LoVo (cell line): Measurements from ENCODE around the gene SHISA3.
"Not testable (repeated sequence)": the region's sequence is repeated elsewhere in the genome, so short reads cannot be mapped to it uniquely, and the experiment has no call there.

ENCODE experiments used
- DNase-seq: peaks from one replicate; pipeline ENCODE4 v3.0.0-alpha.2; 2016; ENCODE audit warnings: low spot score

SHISA3 gene

GRCh38 chr4:42396752-42397634, at the start of gene SHISA3:
Gene SHISA3, plus strand, starts transcription at chr4:42397488. Its CDS starts 569 bp downstream, at chr4:42398057.
- no peak for DNase-seq

- no peak for DNase-seq
Measured at GRCh38 chr4:42348247-42348646, 49.0 kb upstream of the SHISA3 start.

- no peak for DNase-seq
Measured at GRCh38 chr4:42348692-42349091, 48.6 kb upstream of the SHISA3 start.

- DNase-seq, result no peak
Measured at GRCh38 chr4:42350611-42351182, 46.6 kb upstream of the SHISA3 start.

GRCh38 chr4:42352049-42352448, 45.2 kb upstream of the SHISA3 start:
- DNase-seq, result no peak

GRCh38 chr4:42357325-42357724, 40.0 kb upstream of the SHISA3 start:
- DNase-seq, result no peak

- DNase-seq, result no peak
Measured at GRCh38 chr4:42359711-42360110, 37.6 kb upstream of the SHISA3 start.

GRCh38 chr4:42360256-42360669, 37.0 kb upstream of the SHISA3 start:
- DNase-seq, result no peak

- DNase-seq, result no peak
Measured at GRCh38 chr4:42361456-42361855, 35.8 kb upstream of the SHISA3 start.

GRCh38 chr4:42362591-42362990, 34.7 kb upstream of the SHISA3 start:
- no peak for DNase-seq

GRCh38 chr4:42363614-42364013, 33.7 kb upstream of the SHISA3 start:
- no peak for DNase-seq

GRCh38 chr4:42364266-42365053, 32.8 kb upstream of the SHISA3 start:
- no peak for DNase-seq

- no peak for DNase-seq
Measured at GRCh38 chr4:42366959-42367358, 30.3 kb upstream of the SHISA3 start.

GRCh38 chr4:42369489-42369888, 27.8 kb upstream of the SHISA3 start:
- no peak for DNase-seq

GRCh38 chr4:42371305-42372252, 25.7 kb upstream of the SHISA3 start:
- DNase-seq, result peak; percentile 27

GRCh38 chr4:42372303-42372702, 25.0 kb upstream of the SHISA3 start:
- DNase-seq, result not testable (repeated sequence)

GRCh38 chr4:42377497-42377896, 19.8 kb upstream of the SHISA3 start:
- DNase-seq, result no peak

GRCh38 chr4:42381666-42382065, 15.6 kb upstream of the SHISA3 start:
- DNase-seq, result no peak

GRCh38 chr4:42385516-42385915, 11.8 kb upstream of the SHISA3 start:
- no peak for DNase-seq

- no peak for DNase-seq
Measured at GRCh38 chr4:42390622-42391354, 6.5 kb upstream of the SHISA3 start.

- DNase-seq, result no peak
Measured at GRCh38 chr4:42391355-42391664, 6.0 kb upstream of the SHISA3 start.
